Measurements from ENCODE around the gene CCNK.

The CCNK gene

DNA sequence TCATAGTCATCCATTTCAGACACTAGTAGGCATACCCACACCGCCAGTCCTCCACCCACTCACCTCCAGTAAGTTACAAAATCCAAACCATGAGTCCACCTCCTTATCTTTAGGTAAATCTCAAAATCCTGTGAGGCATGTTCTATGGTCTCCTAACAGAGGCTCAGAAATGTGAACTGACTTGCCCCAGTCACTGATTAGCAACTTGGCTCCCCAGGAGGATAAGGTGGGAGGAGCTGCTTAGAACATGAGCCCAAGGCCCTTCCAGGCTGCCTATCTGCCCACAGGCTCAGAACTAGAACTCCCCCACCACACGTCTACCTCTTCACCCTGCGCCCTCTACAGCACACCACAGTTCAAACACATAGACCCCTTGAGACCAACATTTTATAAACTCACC is 20.4 kb upstream of the CCNK start:
- Histone ChIP-seq H3K4me2 (no peak overlapping the region), H3K9me3 (replicated peaks in 1 of 11) (no peaks in the 10 kb centered on the region), H3K27ac (no peak overlapping the region), H3K27me3 (no peaks in the 10 kb centered on the region), H3K9ac (no peak overlapping the region), H4K20me1 (peaks cover 29 to 89% (median 68%) of the 10 kb centered on the region in 11 experiments; a peak in 21 of 22 replicates), H3K4me1 (peaks cover 0 to 11% (median 0%) of the 10 kb centered on the region in 10 experiments; a peak in 7 of 20 replicates), H3K4me3 (no peak overlapping the region), H3K36me3 (peaks cover 98 to 100% (median 99%) of the 10 kb centered on the region in 11 experiments)
- TF ChIP-seq Cebpa-rat (IDR thresholded peaks at IDR 0.05), result no peak

DNA sequence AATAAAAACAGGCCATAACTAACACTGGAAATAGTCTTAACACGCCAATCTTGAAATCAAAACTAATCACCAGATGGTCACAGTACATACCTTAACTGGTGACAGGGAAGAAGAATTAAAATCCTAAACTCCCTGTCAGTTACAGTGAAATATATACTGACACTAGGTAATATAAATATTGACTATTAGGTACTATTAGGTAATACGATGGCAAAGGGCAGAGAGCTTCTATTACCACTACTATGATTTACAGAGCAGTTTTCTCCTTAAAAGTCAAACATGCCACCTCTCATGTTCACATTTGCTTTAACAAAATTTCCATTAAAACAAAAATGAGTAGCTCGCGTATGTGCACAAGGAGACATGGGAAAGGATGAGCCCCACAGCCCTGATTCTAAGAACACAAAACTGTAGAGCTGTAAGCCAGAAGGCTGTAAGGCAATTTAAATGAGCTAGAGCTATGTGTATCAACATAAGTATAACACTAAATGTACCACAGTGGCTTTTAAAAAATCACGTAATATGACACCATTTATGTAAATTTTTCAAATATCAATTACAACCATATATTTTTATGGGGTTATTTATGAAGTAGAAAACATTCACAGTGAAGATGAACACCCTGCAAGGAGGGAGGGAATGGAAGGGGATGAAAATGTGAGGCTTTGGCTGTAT is 19.7 kb upstream of the CCNK start:
- no peak overlapping the region for H3K27ac ChIP-seq
- TF ChIP-seq Cebpa-rat (IDR thresholded peaks at IDR 0.05), result no peak
- H3K9me3 ChIP-seq (replicated peaks in 1 of 11), result no peaks in the 10 kb centered on the region
- peak overlapping the region in 1 of 11 experiments; percentile 32; a peak in 1 of 22 replicates for H3K4me2 ChIP-seq
- no peak overlapping the region for H3K9ac ChIP-seq
- H3K4me3 ChIP-seq, result no peak overlapping the region
- no peaks in the 10 kb centered on the region for H3K27me3 ChIP-seq
- H3K4me1 ChIP-seq, result peaks cover 0 to 11% (median 5%) of the 10 kb centered on the region in 10 experiments; a peak in 11 of 20 replicates
- H4K20me1 ChIP-seq, result peaks cover 37 to 92% (median 74%) of the 10 kb centered on the region in 11 experiments; a peak in 21 of 22 replicates
- H3K36me3 ChIP-seq, result peaks cover 98 to 100% (median 100%) of the 10 kb centered on the region in 11 experiments

DNA sequence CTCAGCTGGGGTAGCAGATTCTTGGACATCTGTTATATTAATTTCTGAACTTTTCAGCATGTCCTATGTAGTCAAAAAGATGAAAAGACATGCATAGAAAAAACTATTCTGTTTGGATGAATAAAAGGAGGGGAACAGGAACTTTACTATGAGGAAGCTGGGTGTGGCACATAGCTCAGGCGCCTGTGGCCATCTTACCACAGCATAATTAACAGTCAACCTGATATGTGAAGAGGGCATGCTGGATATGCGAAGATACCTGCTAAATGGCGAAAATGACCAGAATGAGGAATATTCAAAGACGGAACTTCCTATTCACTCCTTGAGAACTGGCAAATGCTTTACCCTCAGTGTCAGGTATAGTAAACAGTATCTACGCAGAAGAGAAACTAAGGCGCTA is 19.0 kb upstream of the CCNK start:
- peaks cover under 1 to 11% (median 10%) of the 10 kb centered on the region in 10 experiments for H3K4me1 ChIP-seq
- H3K27me3 ChIP-seq, result no peaks in the 10 kb centered on the region
- H3K9ac ChIP-seq, result no peak overlapping the region
- peaks cover 92 to 100% (median 98%) of the 10 kb centered on the region in 11 experiments for H3K36me3 ChIP-seq
- H3K4me3 ChIP-seq, result no peak overlapping the region
- H3K27ac ChIP-seq, result no peak overlapping the region
- H4K20me1 ChIP-seq, result peaks cover 43 to 92% (median 77%) of the 10 kb centered on the region in 11 experiments
- H3K4me2 ChIP-seq, result peak overlapping the region in 2 of 11 experiments; percentile 31 to 32; a peak in 4 of 22 replicates
- H3K9me3 ChIP-seq (replicated peaks in 1 of 11), result no peaks in the 10 kb centered on the region
- no peak for TF ChIP-seq Cebpa-rat (IDR thresholded peaks at IDR 0.05)

DNA sequence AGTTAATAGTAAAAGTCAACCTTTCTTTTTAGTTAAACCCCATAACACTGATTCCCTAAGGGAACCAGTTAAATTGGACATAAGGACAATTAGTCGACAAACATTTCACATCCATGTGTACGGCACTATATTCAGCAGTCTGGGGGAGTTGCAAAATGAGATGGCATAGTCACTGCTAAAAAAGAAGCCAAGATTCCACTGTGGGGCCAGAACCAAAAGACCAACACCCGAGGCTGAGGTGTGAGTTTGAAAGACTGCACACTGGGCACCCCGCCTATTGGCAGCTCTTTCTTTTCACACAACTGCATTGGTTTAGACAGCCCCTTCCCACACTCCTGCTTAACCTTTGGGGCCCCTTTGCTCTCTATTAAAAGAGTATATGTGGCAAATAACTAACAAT is 17.2 kb upstream of the CCNK start:
- H3K4me1 ChIP-seq, result peaks cover 18 to 29% (median 27%) of the 10 kb centered on the region in 10 experiments
- H4K20me1 ChIP-seq, result peaks cover 61 to 97% (median 88%) of the 10 kb centered on the region in 11 experiments
- H3K9ac ChIP-seq, result no peak overlapping the region
- H3K4me2 ChIP-seq, result no peak overlapping the region
- H3K9me3 ChIP-seq (replicated peaks in 1 of 11), result no peaks in the 10 kb centered on the region
- no peak overlapping the region for H3K27ac ChIP-seq
- peaks cover 75 to 92% (median 83%) of the 10 kb centered on the region in 11 experiments for H3K36me3 ChIP-seq
- no peak for TF ChIP-seq Cebpa-rat (IDR thresholded peaks at IDR 0.05)
- no peak overlapping the region for H3K4me3 ChIP-seq
- no peaks in the 10 kb centered on the region for H3K27me3 ChIP-seq

DNA sequence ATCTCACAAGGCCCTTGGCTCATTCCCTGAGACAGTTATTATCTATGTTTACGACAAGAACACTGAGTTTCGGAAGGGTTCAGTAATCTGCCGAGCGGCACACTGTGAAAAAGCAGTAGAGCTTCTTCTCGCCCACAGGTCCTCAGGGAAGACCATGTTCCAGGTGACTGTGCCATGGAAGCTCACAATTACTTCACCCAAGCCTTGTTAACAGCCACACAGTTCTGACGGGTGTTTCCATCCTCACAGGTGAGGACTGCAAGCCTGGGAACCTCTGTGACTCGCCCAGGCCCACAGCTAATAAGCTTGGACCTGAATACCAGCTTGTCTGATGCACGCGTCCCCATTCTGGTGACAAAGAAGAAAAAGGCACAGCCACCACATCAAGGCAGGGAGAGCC is 15.9 kb upstream of the CCNK start:
- Histone ChIP-seq H4K20me1 (peaks cover 66 to 97% (median 91%) of the 10 kb centered on the region in 11 experiments), H3K9me3 (replicated peaks in 1 of 11) (no peaks in the 10 kb centered on the region), H3K4me1 (peaks cover 24 to 41% (median 34%) of the 10 kb centered on the region in 10 experiments), H3K4me2 (no peak overlapping the region), H3K36me3 (peaks cover 63 to 78% (median 70%) of the 10 kb centered on the region in 11 experiments), H3K4me3 (no peak overlapping the region), H3K27ac (no peak overlapping the region), H3K9ac (no peak overlapping the region), H3K27me3 (no peaks in the 10 kb centered on the region)
- TF ChIP-seq Cebpa-rat (IDR thresholded peaks at IDR 0.05), result no peak

DNA sequence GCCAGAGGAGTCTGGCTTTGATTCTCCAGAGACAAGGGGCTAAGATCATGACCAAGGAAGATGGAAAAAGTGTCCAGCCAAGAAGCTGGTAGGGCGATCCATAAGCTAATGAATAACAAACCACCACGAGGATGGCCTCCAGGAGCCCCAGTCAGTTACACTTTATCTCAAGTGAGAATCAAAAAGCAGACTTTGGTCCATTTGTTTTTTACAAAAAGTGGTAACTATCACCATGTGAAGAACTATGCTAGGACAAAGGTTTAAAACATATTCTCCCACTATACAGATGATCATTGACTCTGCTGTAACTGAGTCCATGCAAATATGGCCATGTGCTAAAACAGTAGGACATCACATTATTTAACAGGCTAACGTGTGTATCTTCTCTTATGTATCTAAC is 14.5 kb upstream of the CCNK start:
- Histone ChIP-seq H3K4me3 (no peak overlapping the region), H3K27ac (no peak overlapping the region), H3K9ac (no peak overlapping the region), H3K36me3 (peaks cover 49 to 64% (median 55%) of the 10 kb centered on the region in 11 experiments), H3K9me3 (replicated peaks in 1 of 11) (no peaks in the 10 kb centered on the region), H3K4me1 (peaks cover 24 to 46% (median 37%) of the 10 kb centered on the region in 10 experiments), H3K27me3 (no peaks in the 10 kb centered on the region), H4K20me1 (peaks cover 79 to 100% (median 94%) of the 10 kb centered on the region in 11 experiments), H3K4me2 (peak overlapping the region in 2 of 11 experiments; percentile 4 to 20; a peak in 1 of 22 replicates)
- TF ChIP-seq Cebpa-rat (IDR thresholded peaks at IDR 0.05), result no peak

DNA sequence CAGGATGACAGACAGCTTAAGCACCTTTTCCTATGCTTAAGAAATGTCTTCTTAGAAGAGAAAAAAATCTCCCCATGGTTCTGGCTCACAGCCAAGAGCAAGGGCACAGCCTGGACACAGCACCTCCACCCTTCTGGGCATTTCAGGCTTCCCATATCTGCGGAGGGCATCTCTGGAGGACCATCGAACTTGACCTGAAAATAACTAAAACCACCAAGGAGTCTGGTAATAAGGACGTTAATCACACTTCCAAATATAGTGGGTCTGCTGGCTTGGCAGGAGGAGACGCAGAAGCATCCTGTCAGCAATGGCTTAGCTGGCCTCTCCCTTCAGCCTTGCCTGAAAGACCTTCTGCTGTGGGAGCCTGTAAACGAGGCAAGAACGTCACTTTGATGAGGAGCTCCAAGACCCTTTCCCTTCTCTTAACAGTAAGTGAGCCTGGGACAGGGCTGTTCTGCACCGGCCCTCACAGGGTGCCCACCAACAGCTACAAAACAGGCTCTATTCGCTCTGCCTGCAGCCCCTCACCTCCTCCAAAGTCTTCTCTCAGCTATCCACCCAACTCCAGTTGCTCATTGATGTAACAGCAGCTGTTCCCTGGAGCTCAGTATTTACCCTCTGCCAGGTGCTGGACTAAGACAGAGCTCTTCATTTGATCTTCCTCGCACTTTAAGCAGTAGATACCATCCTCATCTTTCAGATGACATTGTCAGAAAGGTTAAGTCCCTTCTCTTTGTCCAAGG is 13.7 kb upstream of the CCNK start:
- Histone ChIP-seq H3K4me3 (no peak overlapping the region), H4K20me1 (peaks cover 87 to 100% (median 97%) of the 10 kb centered on the region in 11 experiments), H3K9ac (peak overlapping the region in 1 of 11 experiments; percentile 19; a peak in 2 of 22 replicates), H3K4me1 (peaks cover 21 to 41% (median 37%) of the 10 kb centered on the region in 10 experiments), H3K27ac (no peak overlapping the region), H3K27me3 (no peaks in the 10 kb centered on the region), H3K9me3 (replicated peaks in 1 of 11) (no peaks in the 10 kb centered on the region), H3K4me2 (peak overlapping the region in 10 of 11 experiments; percentile 0 to 42 (median 22); a peak in 10 of 22 replicates), H3K36me3 (peaks cover 41 to 56% (median 48%) of the 10 kb centered on the region in 11 experiments)
- no peak for TF ChIP-seq Cebpa-rat (IDR thresholded peaks at IDR 0.05)

DNA sequence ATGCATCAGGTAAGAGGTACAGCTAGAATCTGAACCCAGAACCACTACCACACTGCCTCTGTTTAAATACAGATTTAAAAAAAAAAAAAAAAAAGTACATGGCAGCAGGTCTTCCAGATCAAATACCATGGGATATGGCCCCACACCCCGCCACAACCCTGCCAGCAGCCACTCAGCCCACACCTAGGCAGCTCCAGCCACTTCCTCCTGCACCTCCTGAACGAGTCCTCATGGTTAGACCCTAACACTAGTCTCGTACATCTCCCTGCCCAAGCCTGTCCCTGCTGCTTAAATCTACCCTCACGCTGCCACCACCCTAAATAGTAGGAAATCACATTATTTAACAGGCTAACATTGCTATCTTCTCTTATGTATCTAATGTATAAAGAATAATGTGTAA is 13.1 kb upstream of the CCNK start:
- Histone ChIP-seq H3K27ac (no peak overlapping the region), H4K20me1 (peaks cover 92 to 100% (median 99%) of the 10 kb centered on the region in 11 experiments), H3K4me2 (peak overlapping the region in 8 of 11 experiments; percentile 1 to 42 (median 21); a peak in 4 of 22 replicates), H3K36me3 (peaks cover 35 to 50% (median 42%) of the 10 kb centered on the region in 11 experiments), H3K4me1 (peaks cover 17 to 43% (median 37%) of the 10 kb centered on the region in 10 experiments), H3K27me3 (no peaks in the 10 kb centered on the region), H3K4me3 (no peak overlapping the region), H3K9me3 (replicated peaks in 1 of 11) (no peaks in the 10 kb centered on the region), H3K9ac (no peak overlapping the region)
- no peak for TF ChIP-seq Cebpa-rat (IDR thresholded peaks at IDR 0.05)

All from BLaER1 treated with 17β-estradiol and CSF1 and Interleukin-3, amounts not matched to agents 10 nM and 100 nM (cell line).